ENCODE results near the gene MACF1. TPM values are rescaled to one million over a fixed set of nuclear protein-coding genes. Genes with fewer than 3 reads are reported as not detected.

MACF1 gene
- 34.6 to 39.1 TPM (median 36.6 TPM) in 5 replicates for total RNA-seq (2022; extraction: Qiagen RNA extraction)

GRCh38 chr1:39204441-39205081, at the start of gene MACF1:
TSS of gene MACF1 (plus strand) at chr1:39204695. CDS start at chr1:39205023, 328 bp downstream.

GRCh38 chr1:39491146-39491921, 286.8 kb downstream of the MACF1 start, which contains the start of gene BMP8A:
TSS of gene BMP8A (plus strand) at chr1:39491636. CDS start at chr1:39491992, 356 bp downstream.

Other genes starting within 250 kb of the MACF1 start
- gene AKIRIN1, start 213.4 kb upstream of the MACF1 start, total RNA-seq (2022; extraction: Qiagen RNA extraction): 42.2 to 47.8 TPM (median 45.3 TPM) in 5 replicates
- 404 to 617 TPM (median 421 TPM) in 5 replicates for gene NDUFS5, start 178.3 kb upstream of the MACF1 start, total RNA-seq (2022; extraction: Qiagen RNA extraction)

All from A549 treated with Mapracorat at 1 μM for 4 hours (cell line).